ENCODE measurements around the gene CIAO3. TPM values are rescaled to one million over a fixed set of nuclear protein-coding genes. Genes with fewer than 3 reads are reported as not detected.

CIAO3 gene
- total and polyA plus RNA-seq, 10 of the 15 experiments (the other 5 are each of a cell fraction or from before 2014, with no cell fraction given), result 1.4 to 37.5 (median 30.8) TPM

- Histone ChIP-seq H3K9me3 (replicated peaks; ENCODE audit: control insufficient read depth, insufficient read depth, low read length) (no peaks in the 10 kb centered on the region), H3K4me2 (ENCODE audit: control insufficient read depth, insufficient read depth) (no peak overlapping the region), H3K4me1 (ENCODE audit: control insufficient read depth, insufficient read depth, low read length) (no peaks in the 10 kb centered on the region), H2AFZ (ENCODE audit: control insufficient read depth, low read depth, low read length) (no peak overlapping the region), H3K9ac (ENCODE audit: control insufficient read depth, insufficient read depth, low read length) (no peak overlapping the region), H4K20me1 (ENCODE audit: control insufficient read depth, insufficient read depth) (no peaks in the 10 kb centered on the region), H3K79me2 (ENCODE audit: control insufficient read depth, insufficient read depth, low read length) (no peaks in the 10 kb centered on the region), H3K27me3 (replicated peaks in 1 of 2; ENCODE audit: control insufficient read depth in 2 of 2, insufficient read depth in 2 of 2, low read length in 1 of 2) (no peaks in the 10 kb centered on the region), H3K4me3 (no peak overlapping the region), H3K36me3 (ENCODE audit: control insufficient read depth in 2 of 2, insufficient read depth in 2 of 2, low read length in 1 of 2) (no peaks in the 10 kb centered on the region), H3K27ac (ENCODE audit: control insufficient read depth, insufficient read depth) (no peak overlapping the region)
- DNase-seq (ENCODE audit: low read depth, low spot score), result no peak
- in situ Hi-C loops (cut with MboI) (no loop called here), intact Hi-C loops (cut with micrococcal nuclease; ENCODE audit: unreplicated experiment) (no loop called here)
- no peak for ATAC-seq
- RAD21 ChIA-PET (ENCODE audit: unreplicated experiment), result no interaction called here
- SMC1A ChIA-PET (ENCODE audit: uncharacterized antibody, unreplicated experiment), result no interaction called here
- no CpG with 5 or more reads among the region's 13 CpGs for WGBS (ENCODE audit: insufficient coverage, insufficient replicate concordance, low lambda C conversion rate, missing lambda C conversion rate)
- no peak for FAIRE-seq
- CTCF ChIA-PET, result no interaction called here
- POLR2A ChIA-PET, result no interaction called here
- TF ChIP-seq SIX5 (IDR thresholded peaks at IDR 0.05; ENCODE audit: low read depth, low read length, severe bottlenecking) (no peak), BHLHE40 (IDR thresholded peaks at IDR 0.05; ENCODE audit: borderline replicate concordance in 1 of 2, low read depth in 2 of 2, low read length in 1 of 2) (no peak), DPF2 (IDR thresholded peaks at IDR 0.05) (no peak), IRF5 (IDR thresholded peaks at IDR 0.05; ENCODE audit: borderline replicate concordance) (no peak)
- no TSS peak for BruUV-seq (replicated peaks)
Observed at GRCh38 chr16:770411-770810, 29.6 kb upstream of the CIAO3 start.

GRCh38 chr16:769934-770333 lies 29.1 kb upstream of the CIAO3 start:
- no peaks in the 10 kb centered on the region for H3K79me2 ChIP-seq (ENCODE audit: control insufficient read depth, insufficient read depth, low read length)
- no peaks in the 10 kb centered on the region for H4K20me1 ChIP-seq (ENCODE audit: control insufficient read depth, insufficient read depth)
- FAIRE-seq, result no peak
- H3K4me1 ChIP-seq (ENCODE audit: control insufficient read depth, insufficient read depth, low read length), result no peaks in the 10 kb centered on the region
- in situ Hi-C loops (cut with MboI), result no loop called here
- H3K27me3 ChIP-seq (replicated peaks in 1 of 2; ENCODE audit: control insufficient read depth in 2 of 2, insufficient read depth in 2 of 2, low read length in 1 of 2), result no peaks in the 10 kb centered on the region
- no peaks in the 10 kb centered on the region for H3K36me3 ChIP-seq (ENCODE audit: control insufficient read depth in 2 of 2, insufficient read depth in 2 of 2, low read length in 1 of 2)
- no peak overlapping the region for H2AFZ ChIP-seq (ENCODE audit: control insufficient read depth, low read depth, low read length)
- no TSS peak for BruUV-seq (replicated peaks)
- ATAC-seq, result no peak
- no peak overlapping the region for H3K27ac ChIP-seq (ENCODE audit: control insufficient read depth, insufficient read depth)
- 53% methylated on average over 16 of the region's 19 CpGs for WGBS (ENCODE audit: insufficient coverage, insufficient replicate concordance, low lambda C conversion rate, missing lambda C conversion rate)
- intact Hi-C loops (cut with micrococcal nuclease; ENCODE audit: unreplicated experiment), result no loop called here
- H3K4me2 ChIP-seq (ENCODE audit: control insufficient read depth, insufficient read depth), result no peak overlapping the region
- ChIA-PET RAD21 (ENCODE audit: unreplicated experiment) (no interaction called here), SMC1A (ENCODE audit: uncharacterized antibody, unreplicated experiment) (no interaction called here), CTCF (no interaction called here), POLR2A (no interaction called here)
- no peak for DNase-seq (ENCODE audit: low read depth, low spot score)
- no peak overlapping the region for H3K9ac ChIP-seq (ENCODE audit: control insufficient read depth, insufficient read depth, low read length)
- no peaks in the 10 kb centered on the region for H3K9me3 ChIP-seq (replicated peaks; ENCODE audit: control insufficient read depth, insufficient read depth, low read length)
- H3K4me3 ChIP-seq, result no peak overlapping the region
- TF ChIP-seq USF1 (IDR thresholded peaks at IDR 0.05; ENCODE audit: borderline replicate concordance, extremely low read length, insufficient read depth, low read depth, low read length) (no peak), CHD2 (IDR thresholded peaks at IDR 0.05; ENCODE audit: borderline replicate concordance, low read depth, low read length) (no peak), YBX1 (IDR thresholded peaks at IDR 0.05) (no peak), JUNB (IDR thresholded peaks at IDR 0.05) (no peak), BMI1 (IDR thresholded peaks at IDR 0.05; ENCODE audit: borderline replicate concordance) (no peak), PBX3 (IDR thresholded peaks at IDR 0.05; ENCODE audit: insufficient replicate concordance, low read depth, low read length) (no peak), NFYB (IDR thresholded peaks at IDR 0.05; ENCODE audit: insufficient read depth, low read depth, low read length) (no peak)

Measured in GM12878 (cell line).